IPS-NIHi7 (cell line): ENCODE results near the gene LRRC1.

Experiments used
- DNase-seq: peaks from one replicate; pipeline ENCODE4 v3.0.0; 2012; ENCODE audit warnings: mixed read lengths; ENCODE audit errors: extremely low spot score

Gene LRRC1

GRCh38 chr6:53846250-53846649, 51.4 kb downstream of the LRRC1 start:
- no peak for DNase-seq

GRCh38 chr6:53847796-53848314, 53.0 kb downstream of the LRRC1 start:
- no peak for DNase-seq

GRCh38 chr6:53850527-53850926, 55.7 kb downstream of the LRRC1 start:
- DNase-seq = no peak

DNA sequence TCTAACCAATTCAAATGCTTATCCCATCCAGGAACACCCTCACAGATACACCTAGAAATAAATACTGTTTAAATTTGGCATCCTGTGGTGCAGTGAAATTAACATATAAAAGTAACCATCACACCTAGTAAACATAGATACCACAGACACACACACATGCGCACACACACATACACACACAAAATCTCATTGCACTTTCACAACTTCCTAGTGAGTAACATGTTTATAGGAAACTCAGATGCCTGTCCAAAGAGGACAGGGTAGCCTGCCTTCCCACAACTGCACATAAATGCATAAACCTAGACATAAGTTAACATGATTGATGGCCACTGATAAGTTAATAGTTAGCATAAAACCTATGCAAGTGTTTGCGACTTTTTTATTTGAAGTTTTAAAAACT, 56.8 kb downstream of the LRRC1 start:
- no peak for DNase-seq

GRCh38 chr6:53852805-53853204, 58.0 kb downstream of the LRRC1 start:
- no peak for DNase-seq

DNA sequence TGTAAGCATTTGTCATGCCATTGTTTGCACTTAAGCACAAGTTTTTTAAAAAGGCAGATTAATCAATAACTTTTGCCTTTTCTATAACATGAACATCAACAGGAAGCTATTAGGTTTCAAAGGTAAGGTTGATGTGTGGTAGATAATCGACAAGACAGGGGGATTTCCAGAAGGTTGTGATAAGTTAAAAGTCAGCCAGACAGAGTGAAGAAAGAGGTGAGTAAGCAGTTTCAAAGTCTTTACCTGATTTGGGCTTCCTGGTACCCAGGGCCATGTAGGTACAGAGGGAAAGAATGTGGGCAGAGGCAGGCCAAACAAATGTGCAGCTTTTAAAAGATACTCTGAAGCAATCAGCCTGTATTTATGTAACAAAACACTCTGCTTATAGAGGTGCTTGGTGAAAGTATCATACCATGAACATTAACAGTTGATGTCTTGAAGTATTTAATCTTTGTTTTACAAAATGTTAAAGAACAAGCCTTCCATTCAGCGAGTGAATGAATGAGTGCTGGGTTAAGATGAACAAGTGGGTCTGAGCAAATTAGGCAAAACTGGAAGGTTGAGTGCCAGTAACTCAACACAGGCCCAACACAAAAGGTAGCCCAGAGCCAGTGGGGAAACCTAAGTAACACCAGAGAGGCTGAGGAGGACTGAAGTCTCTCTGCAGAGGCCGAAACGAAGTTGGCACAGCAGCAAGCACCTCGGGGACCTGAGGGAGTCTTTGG, 60.2 kb downstream of the LRRC1 start:
- no peak for DNase-seq

DNA sequence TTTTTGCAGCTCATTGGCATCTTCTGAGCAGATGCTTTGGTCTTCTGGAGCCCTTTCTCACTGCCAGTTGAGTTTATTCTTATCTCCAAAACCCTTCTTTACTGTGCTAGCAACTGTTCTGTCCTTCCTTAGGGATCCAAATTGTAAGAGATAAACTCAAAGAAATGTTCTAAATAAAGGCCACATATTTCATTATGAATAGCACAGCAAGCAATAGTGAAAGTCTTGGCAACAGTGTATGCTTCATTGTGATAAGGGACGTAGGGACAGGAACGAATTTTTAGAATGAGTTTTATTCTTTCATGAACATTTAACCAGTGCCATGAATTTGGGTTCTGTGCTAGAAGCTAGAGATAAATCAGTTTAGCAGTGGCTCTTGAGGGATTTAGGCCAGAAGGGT, 61.1 kb downstream of the LRRC1 start:
- no peak for DNase-seq

- no peak for DNase-seq
Observed at GRCh38 chr6:53857318-53858094, 62.7 kb downstream of the LRRC1 start.

DNA sequence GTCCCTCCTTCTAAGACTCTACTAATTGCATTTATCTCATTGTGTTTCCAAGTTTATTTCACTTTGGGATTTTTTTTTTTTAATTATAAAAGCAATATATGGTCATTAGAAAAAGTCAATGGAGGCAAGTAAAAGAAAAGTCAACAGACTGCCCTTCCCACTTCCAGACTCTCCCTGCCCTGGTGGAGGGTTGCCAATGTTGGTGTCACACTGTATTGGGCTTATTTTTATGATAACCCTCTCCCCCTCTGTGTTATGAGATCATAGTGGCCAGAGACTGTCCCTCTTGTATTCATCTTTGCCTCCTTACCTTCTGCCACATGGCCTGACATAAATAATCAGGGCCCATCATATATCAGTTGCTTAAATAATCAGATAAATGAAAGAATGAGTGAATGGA, 63.4 kb downstream of the LRRC1 start:
- no peak for DNase-seq

GRCh38 chr6:53858913-53859312, 64.1 kb downstream of the LRRC1 start:
- DNase-seq = no peak

DNA sequence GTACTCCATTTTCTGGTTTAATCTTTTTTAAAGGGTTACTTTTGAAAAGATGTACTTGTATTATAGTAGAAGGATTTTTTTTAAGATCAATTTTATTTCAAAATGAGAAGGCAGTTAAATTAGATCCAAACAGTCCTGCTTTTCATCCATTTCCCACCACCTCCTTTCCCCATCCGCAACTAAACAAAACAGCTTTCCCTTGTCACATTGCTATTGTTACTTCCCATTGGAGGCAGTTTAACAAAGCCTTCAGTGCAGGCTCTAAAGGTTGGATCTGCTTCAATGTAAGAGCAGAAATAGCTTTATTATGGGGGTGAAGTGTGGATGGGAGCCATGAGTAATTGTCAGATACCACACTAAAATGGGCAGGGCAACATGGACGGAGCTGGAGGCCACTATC, 65.7 kb downstream of the LRRC1 start:
- no peak for DNase-seq

- DNase-seq = no peak
Observed at GRCh38 chr6:53861518-53861917, 66.7 kb downstream of the LRRC1 start.

- no peak for DNase-seq
Observed at GRCh38 chr6:53862662-53863462, 68.1 kb downstream of the LRRC1 start.

- no peak for DNase-seq
Observed at GRCh38 chr6:53864781-53865180, 70.0 kb downstream of the LRRC1 start.

DNA sequence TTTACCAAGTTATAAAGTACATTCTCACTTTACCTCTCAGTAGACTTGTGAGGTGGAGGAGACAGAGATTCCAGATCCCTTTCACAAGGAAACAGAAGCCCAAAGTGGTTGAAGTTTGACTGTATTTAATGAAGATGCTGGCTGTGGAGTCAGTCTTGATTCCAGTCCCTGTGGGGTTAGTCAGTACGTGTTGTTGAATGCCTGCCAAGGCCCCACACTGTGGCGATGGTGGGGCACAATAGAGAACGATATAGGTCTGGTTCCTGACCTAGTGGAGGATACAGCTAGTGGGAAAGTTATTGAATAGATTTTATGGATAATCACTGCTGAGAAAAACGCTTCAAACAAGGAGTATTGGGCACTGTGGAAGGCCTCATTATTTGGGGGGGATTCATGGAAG, 71.4 kb downstream of the LRRC1 start:
- DNase-seq = no peak

DNA sequence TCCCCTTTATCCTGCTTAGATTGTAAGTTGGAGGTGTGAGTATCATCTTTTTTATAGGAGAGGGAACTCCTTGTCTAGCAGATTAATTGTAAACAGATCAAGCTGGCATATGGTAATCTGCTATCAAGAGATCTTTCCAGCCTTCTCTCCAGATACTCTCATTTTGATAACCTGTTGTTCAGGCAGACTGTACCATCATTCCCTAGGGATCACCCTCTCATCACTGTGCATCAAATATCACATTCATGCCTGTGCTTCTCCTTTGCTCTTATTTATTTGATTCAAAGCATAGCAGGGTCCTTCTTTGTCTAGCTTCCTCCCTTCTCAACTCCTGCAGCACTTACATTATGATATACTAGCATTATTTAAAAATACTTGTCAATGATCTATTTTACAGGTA, 73.8 kb downstream of the LRRC1 start:
- no peak for DNase-seq

GRCh38 chr6:53869964-53870363, 75.2 kb downstream of the LRRC1 start:
- no peak for DNase-seq

DNA sequence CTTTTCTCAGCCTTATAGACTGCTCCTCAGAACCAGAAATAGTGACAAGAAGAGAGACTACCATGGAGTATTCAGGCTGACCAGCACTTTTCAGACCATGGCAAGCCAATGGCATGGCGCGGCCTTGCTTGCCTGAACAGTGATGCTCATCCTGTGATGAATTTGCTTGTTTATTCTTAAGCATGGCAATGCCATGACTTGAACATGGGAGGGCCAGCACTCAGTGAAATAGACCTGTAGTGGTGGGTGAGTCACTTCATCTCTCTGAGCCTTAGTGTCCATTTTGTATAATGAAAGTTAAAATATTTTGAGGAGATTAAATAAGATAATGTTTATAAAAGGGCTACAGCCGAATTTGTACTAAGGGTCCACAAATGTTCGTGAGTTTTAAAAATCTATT, 79.1 kb downstream of the LRRC1 start:
- DNase-seq = no peak

DNA sequence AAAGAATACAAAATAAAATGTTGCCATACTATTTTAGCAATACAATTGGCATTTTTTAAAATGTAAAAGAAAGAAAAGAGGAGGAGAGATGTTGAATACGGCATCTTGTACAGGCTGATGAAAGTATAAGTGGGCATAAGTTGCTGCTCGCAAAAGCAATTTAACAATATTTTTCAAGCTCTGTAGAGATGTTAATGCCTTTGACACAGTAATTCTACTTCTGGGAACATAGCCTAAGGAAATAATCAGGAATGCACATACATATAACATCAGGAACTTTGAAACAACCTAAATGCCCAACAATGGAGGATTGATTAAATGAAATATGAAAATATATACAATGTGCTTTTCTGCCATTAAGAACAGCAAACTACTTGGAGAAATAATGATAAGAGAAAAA, 80.2 kb downstream of the LRRC1 start:
- no peak for DNase-seq

DNA sequence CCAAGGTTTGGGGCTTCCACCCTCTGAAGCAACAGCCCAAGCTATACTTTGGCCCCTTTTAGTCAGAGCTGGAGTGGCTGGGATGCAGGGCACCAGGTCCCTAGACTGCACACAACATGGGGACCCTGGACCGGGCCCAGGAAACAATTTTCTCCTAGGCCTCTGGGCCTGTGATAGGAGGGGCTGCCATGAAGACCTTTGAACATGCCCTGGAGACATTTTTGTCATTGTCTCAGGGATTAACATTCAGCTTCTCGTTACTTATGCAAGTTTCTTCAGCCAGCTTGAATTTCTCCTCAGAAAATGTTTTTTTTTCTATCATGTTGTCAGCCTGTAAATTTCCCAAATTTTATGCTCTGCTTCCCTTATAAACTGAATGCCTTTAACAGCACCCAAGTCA, 82.3 kb downstream of the LRRC1 start:
- DNase-seq = no peak

DNA sequence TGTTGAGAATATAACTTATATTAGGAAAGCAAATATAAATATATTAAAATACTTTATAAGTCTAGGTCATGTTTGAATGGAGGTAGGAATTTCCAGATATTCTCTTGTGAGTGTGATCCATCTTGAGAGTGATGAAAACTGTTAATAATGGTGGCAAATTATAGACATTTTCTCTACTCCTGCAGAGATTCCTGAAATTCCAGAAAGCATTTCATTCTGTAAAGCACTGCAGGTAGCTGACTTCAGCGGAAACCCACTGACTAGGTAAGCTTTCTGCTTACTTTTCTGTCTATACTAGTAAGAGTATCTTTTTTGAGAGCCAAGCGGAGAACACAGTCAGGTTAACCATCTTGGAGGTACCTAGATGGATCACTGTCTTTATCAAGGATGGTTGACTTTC, 84.0 kb downstream of the LRRC1 start:
- no peak for DNase-seq

GRCh38 chr6:53879608-53880007, 84.8 kb downstream of the LRRC1 start:
- DNase-seq = no peak
